HCT116 (cell line): ENCODE data around the gene CEP20. TPM values are rescaled to one million over a fixed set of nuclear protein-coding genes. Genes with fewer than 3 reads are reported as not detected.

Source experiments
- ATAC-seq: fragments of 200-7000 bp; cut with Tn5 transposase; 2 replicates; pipeline ENCODE4 v1.9.1; 2020; ENCODE audit warnings: mild to moderate bottlenecking, moderate library complexity
- BruUV-seq: library from RNA; stranded (reverse); fragments of 400-500 nt; replicated peaks from 2 replicates; lab custom pipeline; 2021; lab: Mats Ljungman, UMichigan
- CTCF ChIA-PET: fragments of 300-600 bp; sonication (Branson Sonifier 250); formaldehyde crosslinking; loops from one replicate; lab custom pipeline; 2021; ENCODE audit warnings: antibody characterized with exemption; lab: Charles Lee
- POLR2A ChIA-PET: fragments of 300-600, 350-600 bp; sonication (Branson Sonifier 250); formaldehyde crosslinking; loops from one replicate; lab custom pipeline; 2021; ENCODE audit warnings: antibody characterized with exemption; lab: Charles Lee
- RAD21 ChIA-PET, 2 experiments: fragments of 300-600 bp; sonication (Branson Sonifier 250); formaldehyde crosslinking; loops; one replicate each; lab custom pipeline; 2023; ENCODE audit warnings: low total read pairs in 2 of 2; ENCODE audit not compliant: uncharacterized antibody in 2 of 2, unreplicated experiment in 2 of 2, low non-redundant PET in 1 of 2; lab: Charles Lee
- DNase-seq: peaks from one replicate; pipeline ENCODE4 v3.0.0-alpha.2; 2010; ENCODE audit warnings: low read depth, low spot score
- H2AFZ ChIP-seq: fragments of 200-600 bp; shearing (Covaris generic), sonication (generic); 2 replicates; pipeline ENCODE4 v1.6.1; 2017; ENCODE audit warnings: low read depth, mixed run types, mixed read lengths, antibody characterized with exemption, low read length; ENCODE audit not compliant: poor library complexity, severe bottlenecking
- H3K27ac ChIP-seq: 2 replicates; pipeline ENCODE4 v1.5.1; 2012; ENCODE audit warnings: low read depth, low read length
- H3K27me3 ChIP-seq: fragments of 200-600 bp; sonication (generic); 2 replicates; pipeline ENCODE4 v1.6.1; 2016; ENCODE audit warnings: mixed run types, low read length, mixed read lengths; ENCODE audit not compliant: insufficient read depth
- H3K36me3 ChIP-seq, 2 experiments: fragments of 200-500 bp in 1 of 2; fragments of 200-600 bp in 1 of 2; sonication (Bioruptor generic) in 1 of 2; sonication (generic) in 1 of 2; 2 replicates each; pipeline versions ENCODE4 v1.5.1 to v1.6.1; 2014 to 2016; ENCODE audit warnings: low read length in 2 of 2, inconsistent platforms in 1 of 2, mixed read lengths in 1 of 2, mixed run types in 1 of 2; ENCODE audit not compliant: insufficient read depth in 2 of 2, control insufficient read depth in 1 of 2
- H3K4me1 ChIP-seq, 2 experiments: fragments of 200-600 bp in 1 of 2; sonication (generic) in 1 of 2; 2 replicates each; pipeline versions ENCODE4 v1.5.1 to v1.6.1; 2012 to 2017; ENCODE audit warnings: low read length in 2 of 2, inconsistent platforms in 1 of 2, mild to moderate bottlenecking in 1 of 2, mixed read lengths in 1 of 2, mixed run types in 1 of 2, moderate library complexity in 1 of 2; ENCODE audit not compliant: insufficient read depth in 2 of 2, control insufficient read depth in 1 of 2
- H3K4me2 ChIP-seq: fragments of 200-600 bp; sonication (generic); 2 replicates; pipeline ENCODE4 v1.6.1; 2017; ENCODE audit warnings: mixed run types, low read length, mixed read lengths
- H3K4me3 ChIP-seq, 2 experiments: fragments of 200-600 bp in 1 of 2; sonication (generic) in 1 of 2; replicated peaks in 1 of 2; 2 replicates each; pipeline ENCODE4 v1.5.1; 2011 to 2016; ENCODE audit warnings: low read length in 2 of 2, control low read depth in 1 of 2, low read depth in 1 of 2, mild to moderate bottlenecking in 1 of 2, mixed read lengths in 1 of 2, mixed run types in 1 of 2
- H3K79me2 ChIP-seq: fragments of 200-600 bp; sonication (generic); 2 replicates; pipeline ENCODE4 v1.6.1; 2017; ENCODE audit warnings: mild to moderate bottlenecking, mixed run types, low read length, moderate library complexity, mixed read lengths; ENCODE audit not compliant: insufficient read depth
- H3K9ac ChIP-seq: fragments of 200-600 bp; sonication (generic); 2 replicates; pipeline ENCODE4 v1.6.1; 2016; ENCODE audit warnings: low read length, mixed read lengths
- H3K9me2 ChIP-seq: fragments of 200-600 bp; sonication (generic), shearing (Covaris generic); 2 replicates; pipeline ENCODE4 v1.6.1; 2017; ENCODE audit warnings: mixed run types, mild to moderate bottlenecking, moderate library complexity; ENCODE audit not compliant: insufficient read depth
- H3K9me3 ChIP-seq, 2 experiments: fragments of 200-500 bp in 1 of 2; fragments of 200-600 bp in 1 of 2; sonication (Bioruptor generic) in 1 of 2; sonication (generic) in 1 of 2; 2 replicates each; pipeline ENCODE4 v1.6.1; 2014 to 2017; ENCODE audit warnings: low read length in 2 of 2, mixed read lengths in 2 of 2, inconsistent platforms in 1 of 2, low read depth in 1 of 2, mild to moderate bottlenecking in 1 of 2, mixed run types in 1 of 2, moderate library complexity in 1 of 2; ENCODE audit not compliant: control insufficient read depth in 1 of 2, insufficient read depth in 1 of 2
- H4K20me1 ChIP-seq: fragments of 200-600 bp; sonication (generic), shearing (Covaris generic); 2 replicates; pipeline ENCODE4 v1.6.1; 2017; ENCODE audit warnings: mixed run types, mild to moderate bottlenecking, moderate library complexity; ENCODE audit not compliant: insufficient read depth
- CBX3 ChIP-seq: IDR thresholded peaks from 2 replicates; pipeline ENCODE4 v1.6.1; 2012; ENCODE audit warnings: low read depth
- CEBPB ChIP-seq: IDR thresholded peaks from 2 replicates; pipeline ENCODE4 v1.6.1; 2012; ENCODE audit warnings: low read depth
- ELF1 ChIP-seq: IDR thresholded peaks from 2 replicates; pipeline ENCODE4 v1.6.1; 2012; ENCODE audit warnings: low read depth, borderline replicate concordance
- EZH2 ChIP-seq: fragments of 200-600 bp; sonication (generic); IDR thresholded peaks from 2 replicates; pipeline ENCODE4 v1.6.1; 2017; ENCODE audit warnings: antibody characterized with exemption, mixed run types
- FOSL1 ChIP-seq: IDR thresholded peaks from 2 replicates; pipeline ENCODE4 v1.6.1; 2012; ENCODE audit warnings: low read depth
- JUND ChIP-seq: IDR thresholded peaks from 2 replicates; pipeline ENCODE4 v1.6.1; 2012
- POLR2A ChIP-seq: IDR thresholded peaks from 2 replicates; pipeline ENCODE4 v1.7.0; 2011; ENCODE audit warnings: borderline replicate concordance; ENCODE audit not compliant: insufficient read depth, insufficient read length; ENCODE audit errors: extremely low read depth
- POLR2AphosphoS5 ChIP-seq: IDR thresholded peaks from 2 replicates; pipeline ENCODE4 v1.6.1; 2011; ENCODE audit warnings: mild to moderate bottlenecking, low read depth, low read length, moderate library complexity
- RAD21 ChIP-seq: IDR thresholded peaks from 2 replicates; pipeline ENCODE4 v1.6.1; 2012; ENCODE audit warnings: low read depth, mild to moderate bottlenecking
- SIN3A ChIP-seq: IDR thresholded peaks from 2 replicates; pipeline ENCODE4 v1.6.1; 2012; ENCODE audit warnings: low read depth
- SRF ChIP-seq: IDR thresholded peaks from 2 replicates; pipeline ENCODE4 v1.6.1; 2012; ENCODE audit warnings: low read depth
- TCF7L2 ChIP-seq: IDR thresholded peaks from 2 replicates; pipeline ENCODE4 v1.7.0; 2011; ENCODE audit warnings: borderline replicate concordance, inconsistent platforms; ENCODE audit not compliant: insufficient read depth, insufficient read length; ENCODE audit errors: extremely low read depth
- YY1 ChIP-seq: IDR thresholded peaks from 2 replicates; pipeline ENCODE4 v1.6.1; 2011; ENCODE audit warnings: low read length, low read depth, moderate library complexity, mild to moderate bottlenecking; ENCODE audit not compliant: insufficient replicate concordance; ENCODE audit errors: extremely low read depth
- ZFX ChIP-seq: fragments of 450-650 bp; IDR thresholded peaks from 2 replicates; pipeline ENCODE4 v1.6.1; 2017
- intact Hi-C: fragments of 100-400 bp; cut with micrococcal nuclease; formaldehyde crosslinking; loops from 2 replicates; pipeline ENCODE4 v1.10.0; 2022
- total RNA-seq: library from RNA; stranded (reverse); gene quantifications from one replicate; pipeline ENCODE4 v1.2.1, GENCODE V29; 2021; ENCODE audit not compliant: unreplicated experiment
- TF ChIP-seq, protein P1 (sequence below): IDR thresholded peaks from 2 replicates; pipeline ENCODE4 v1.6.1; 2012
- TF ChIP-seq, protein P2 (sequence below): IDR thresholded peaks from 2 replicates; pipeline ENCODE4 v1.6.1; 2012

CEP20 gene
- total RNA-seq, 1 experiment from 2014 or later, result 67.7 TPM

DNA sequence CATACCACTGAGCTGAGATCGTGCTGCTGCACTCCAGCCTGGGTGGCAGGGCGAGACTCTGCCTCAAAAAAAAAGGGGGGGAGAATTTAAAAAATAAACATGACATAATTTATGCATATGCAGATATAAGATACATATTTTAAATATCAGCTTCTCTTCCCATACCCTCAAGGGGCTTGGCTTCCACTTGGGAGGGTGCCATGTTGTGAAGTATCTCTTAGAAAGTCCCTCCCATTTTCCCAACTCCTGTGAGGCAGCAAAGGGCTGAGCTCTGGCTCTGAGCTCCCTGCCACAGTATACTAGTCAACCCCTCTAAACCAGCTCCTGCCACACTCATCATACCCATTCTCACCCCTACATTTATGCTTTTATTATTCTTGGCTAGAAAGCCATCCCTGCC lies 71.0 kb downstream of the CEP20 start:
- ATAC-seq (no peak), DNase-seq (no peak)
- H3K9me2 ChIP-seq, result no peaks in the 10 kb centered on the region
- H3K4me3 ChIP-seq, result no peak overlapping the region
- H3K27ac ChIP-seq, result no peak overlapping the region
- H3K36me3 ChIP-seq, result no peaks in the 10 kb centered on the region
- H3K27me3 ChIP-seq, result no peaks in the 10 kb centered on the region
- H3K4me1 ChIP-seq, result no peaks in the 10 kb centered on the region
- BruUV-seq, result no TSS peak
- H3K79me2 ChIP-seq, result no peaks in the 10 kb centered on the region
- POLR2A ChIA-PET, result no interaction called here
- H4K20me1 ChIP-seq, result no peaks in the 10 kb centered on the region
- CTCF ChIA-PET, result no interaction called here
- H3K9me3 ChIP-seq, result peaks cover 8 to 10% of the 10 kb centered on the region in 2 experiments; a peak in 3 of 4 replicates
- H2AFZ ChIP-seq, result no peak overlapping the region
- RAD21 ChIA-PET, result no interaction called here
- intact Hi-C loops, result no loop called here
- no peak overlapping the region for H3K4me2 ChIP-seq
- TF ChIP-seq, protein P1, sequence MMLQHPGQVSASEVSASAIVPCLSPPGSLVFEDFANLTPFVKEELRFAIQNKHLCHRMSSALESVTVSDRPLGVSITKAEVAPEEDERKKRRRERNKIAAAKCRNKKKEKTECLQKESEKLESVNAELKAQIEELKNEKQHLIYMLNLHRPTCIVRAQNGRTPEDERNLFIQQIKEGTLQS, result no peak
- no peak for TF ChIP-seq RAD21
- TF ChIP-seq YY1, result no peak
- TF ChIP-seq SRF, result no peak
- TF ChIP-seq ELF1, result no peak
- no peak for TF ChIP-seq SIN3A
- no peak for TF ChIP-seq TCF7L2
- TF ChIP-seq CBX3, result no peak
- no peak for TF ChIP-seq EZH2
- TF ChIP-seq POLR2A, result no peak
- no peak for TF ChIP-seq ZFX
- TF ChIP-seq JUND, result no peak
- TF ChIP-seq CEBPB, result no peak
- no peak for TF ChIP-seq POLR2AphosphoS5
- TF ChIP-seq, protein P2, sequence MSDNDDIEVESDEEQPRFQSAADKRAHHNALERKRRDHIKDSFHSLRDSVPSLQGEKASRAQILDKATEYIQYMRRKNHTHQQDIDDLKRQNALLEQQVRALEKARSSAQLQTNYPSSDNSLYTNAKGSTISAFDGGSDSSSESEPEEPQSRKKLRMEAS, result no peak
- TF ChIP-seq FOSL1, result no peak
- TF ChIP-seq, all 23 proteins: peak for 0
- H3K9ac ChIP-seq, result no peak overlapping the region
